B cell (primary cell): ENCODE measurements around the gene IPO5. TPM values are rescaled to one million over a fixed set of nuclear protein-coding genes. Genes with fewer than 3 reads are reported as not detected.

Experiments used
- ATAC-seq: fragments of 200-7000 bp; cut with Tn5 transposase; one replicate; pipeline ENCODE4 v1.10.0; 2021; ENCODE audit warnings: low read depth, mild to moderate bottlenecking, moderate number of reproducible peaks, moderate library complexity
- CTCF ChIA-PET: fragments of 350-600 bp; sonication (Branson Sonifier 250); formaldehyde crosslinking; loops from one replicate; lab custom pipeline; 2021; ENCODE audit warnings: antibody characterized with exemption, inconsistent platforms; lab: Charles Lee
- POLR2A ChIA-PET: fragments of 350-600 bp; sonication (Branson Sonifier 250); formaldehyde crosslinking; loops from one replicate; lab custom pipeline; 2021; ENCODE audit warnings: antibody characterized with exemption; lab: Charles Lee
- DNase-seq: peaks from one replicate; pipeline ENCODE4 v3.0.0; 2013
- H2AFZ ChIP-seq: 2 replicates; pipeline ENCODE4 v1.6.1; 2012; ENCODE audit warnings: mild to moderate bottlenecking, low read depth, low read length; ENCODE audit not compliant: insufficient read depth, poor library complexity, severe bottlenecking
- H3K27ac ChIP-seq, 2 donors: 1 replicate in 1 of 2; 2 replicates in 1 of 2; pipeline ENCODE4 v1.5.1; 2012 to 2013; ENCODE audit warnings: low read length in 2 of 2, mild to moderate bottlenecking in 2 of 2, moderate library complexity in 1 of 2
- H3K27me3 ChIP-seq, 4 experiments: fragments of 200-600 bp in 1 of 4; sonication (generic) in 1 of 4; replicated peaks in 1 of 4; 1 replicate in 2 of 4; 2 replicates in 2 of 4; pipeline versions ENCODE4 v1.6.1 to v1.7.0; 2013 to 2016; ENCODE audit warnings: low read length in 3 of 4, mild to moderate bottlenecking in 2 of 4, mixed read lengths in 1 of 4, moderate library complexity in 1 of 4; ENCODE audit not compliant: insufficient read depth in 4 of 4, control insufficient read depth in 3 of 4; ENCODE audit errors: control extremely low read depth in 1 of 4
- H3K36me3 ChIP-seq, 2 experiments: replicated peaks in 1 of 2; 1 replicate in 1 of 2; 2 replicates in 1 of 2; pipeline versions ENCODE4 v1.6.1 to v1.7.1; 2013; ENCODE audit warnings: low read length in 1 of 2; ENCODE audit not compliant: insufficient read depth in 2 of 2, control insufficient read depth in 1 of 2; ENCODE audit errors: control extremely low read depth in 1 of 2, extremely low read depth in 1 of 2
- H3K4me1 ChIP-seq, 2 donors: fragments of 200-600 bp in 1 of 2; sonication (generic) in 1 of 2; 1 replicate in 1 of 2; 2 replicates in 1 of 2; pipeline versions ENCODE4 v1.5.1 to v1.6.1; 2013 to 2017; ENCODE audit warnings: low read length in 2 of 2; ENCODE audit not compliant: control insufficient read depth in 2 of 2, insufficient read depth in 2 of 2
- H3K4me2 ChIP-seq: replicated peaks from 2 replicates; pipeline ENCODE3; 2012; ENCODE audit warnings: mild to moderate bottlenecking, low read depth, low read length; ENCODE audit not compliant: poor library complexity, severe bottlenecking
- H3K4me3 ChIP-seq, 5 experiments: fragments of 200-600 bp in 1 of 5; sonication (generic) in 1 of 5; 1 replicate in 3 of 5; 2 replicates in 2 of 5; pipeline versions ENCODE4 v1.5.1 to v1.7.0; 2011 to 2016; ENCODE audit warnings: low read length in 4 of 5, mild to moderate bottlenecking in 4 of 5, low read depth in 2 of 5, control low read depth in 1 of 5, moderate library complexity in 1 of 5; ENCODE audit not compliant: insufficient read depth in 1 of 5; ENCODE audit errors: control extremely low read depth in 1 of 5, extremely low read depth in 1 of 5
- H3K79me2 ChIP-seq: fragments of 200-600 bp; sonication (generic); one replicate; pipeline ENCODE4 v1.6.0; 2016; ENCODE audit warnings: low read length; ENCODE audit not compliant: control insufficient read depth, insufficient read depth
- H3K9ac ChIP-seq: fragments of 200-600 bp; sonication (generic); 2 replicates; pipeline ENCODE4 v1.6.1; 2017; ENCODE audit warnings: mild to moderate bottlenecking, low read length, moderate library complexity
- H3K9me3 ChIP-seq, 3 donors: one replicate each; pipeline versions ENCODE4 v1.6.1 to v1.7.1; 2013; ENCODE audit warnings: low read length in 2 of 3; ENCODE audit not compliant: control insufficient read depth in 2 of 3, insufficient read depth in 1 of 3; ENCODE audit errors: control extremely low read depth in 1 of 3
- H4K20me1 ChIP-seq: 2 replicates; pipeline ENCODE4 v1.6.0; 2012; ENCODE audit warnings: mild to moderate bottlenecking, low read length; ENCODE audit not compliant: insufficient read depth, control insufficient read depth, poor library complexity, severe bottlenecking
- H3K27ac Mint-ChIP-seq: one replicate; pipeline ENCODE4 v1.8.0; 2021; ENCODE audit warnings: mixed read lengths
- H3K27me3 Mint-ChIP-seq: one replicate; pipeline ENCODE4 v1.8.0; 2021; ENCODE audit warnings: mixed read lengths
- H3K4me1 Mint-ChIP-seq: one replicate; pipeline ENCODE4 v1.8.0; 2021; ENCODE audit warnings: mixed read lengths
- H3K4me3 Mint-ChIP-seq: one replicate; pipeline ENCODE4 v1.8.0; 2021; ENCODE audit warnings: mixed read lengths
- H3K9me3 Mint-ChIP-seq: one replicate; pipeline ENCODE4 v1.8.0; 2022; ENCODE audit warnings: mixed read lengths; ENCODE audit not compliant: insufficient read depth
- EZH2 ChIP-seq: IDR thresholded peaks from 2 replicates; pipeline ENCODE4 v1.6.1; 2012; ENCODE audit warnings: borderline replicate concordance, low read depth, mild to moderate bottlenecking, moderate library complexity, low read length; ENCODE audit not compliant: insufficient read depth, poor library complexity, severe bottlenecking
- WGBS: methylation state at CpG from one replicate; pipeline ENCODE4 v1.1.5; 2013; ENCODE audit warnings: missing lambda C conversion rate; ENCODE audit not compliant: insufficient coverage; 5-methylcytosine and 5-hydroxymethylcytosine counted together
- intact Hi-C: fragments of 100-400 bp; cut with micrococcal nuclease; formaldehyde crosslinking; loops from one replicate; pipeline ENCODE4 v1.10.0; 2022
- polyA plus RNA-seq: library from polyadenylated mRNA; depleted of rRNA; stranded (reverse); fragments of >200 nt; gene quantifications from 2 replicates; pipeline ENCODE4 v1.2.3, GENCODE V29; 2012
- total RNA-seq, 2 donors: library from RNA; stranded (reverse); fragments of 120-200 nt in 1 of 2; gene quantifications; 1 replicate in 1 of 2; 2 replicates in 1 of 2; pipeline versions ENCODE4 v1.2.3 to v1.2.4, GENCODE V29; 2013 to 2022
- TF ChIP-seq, protein P1 (sequence below): fragments of 200-600 bp; IDR thresholded peaks from one replicate; pipeline ENCODE4 v1.8.0; 2022; ENCODE audit warnings: antibody characterized with exemption, mild to moderate bottlenecking

IPO5 gene
- total and polyA plus RNA-seq, 2 donors (not counting 1 experiment from before 2014, with no cell fraction given): 25.9 to 76.4 TPM

DNA sequence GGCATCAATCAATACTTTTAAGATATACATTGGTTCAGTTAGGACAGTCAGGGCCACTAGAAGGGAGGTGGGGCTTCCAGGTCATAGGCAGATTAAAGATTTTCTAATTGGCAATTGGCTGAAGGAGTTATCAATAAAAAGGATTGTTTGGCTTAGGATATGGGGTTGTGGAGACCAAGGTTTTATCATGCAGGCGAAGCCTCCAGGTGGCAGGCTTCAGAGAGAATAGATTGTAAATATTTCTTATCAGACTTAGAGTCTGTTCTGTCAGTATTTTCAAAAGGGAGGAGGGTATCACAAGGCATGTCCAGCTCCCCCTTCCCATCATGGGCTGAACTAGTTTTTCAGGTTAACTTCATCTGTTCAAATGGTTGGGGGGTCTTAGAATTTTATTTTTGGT lies 112.0 kb downstream of the IPO5 start:
- H4K20me1 ChIP-seq: no peaks in the 10 kb centered on the region
- no peak overlapping the region for H3K4me2 ChIP-seq
- no peaks in the 10 kb centered on the region for H3K9me3 Mint-ChIP-seq
- ChIA-PET CTCF (no interaction called here), POLR2A (no interaction called here)
- no peaks in the 10 kb centered on the region for H3K79me2 ChIP-seq
- no peak overlapping the region for H3K4me3 Mint-ChIP-seq
- H3K27ac Mint-ChIP-seq: no peak overlapping the region
- no peaks in the 10 kb centered on the region for H3K36me3 ChIP-seq
- WGBS: no CpG with 5 or more reads among the region's 1 CpG
- no peak for TF ChIP-seq EZH2
- TF ChIP-seq, protein P1, sequence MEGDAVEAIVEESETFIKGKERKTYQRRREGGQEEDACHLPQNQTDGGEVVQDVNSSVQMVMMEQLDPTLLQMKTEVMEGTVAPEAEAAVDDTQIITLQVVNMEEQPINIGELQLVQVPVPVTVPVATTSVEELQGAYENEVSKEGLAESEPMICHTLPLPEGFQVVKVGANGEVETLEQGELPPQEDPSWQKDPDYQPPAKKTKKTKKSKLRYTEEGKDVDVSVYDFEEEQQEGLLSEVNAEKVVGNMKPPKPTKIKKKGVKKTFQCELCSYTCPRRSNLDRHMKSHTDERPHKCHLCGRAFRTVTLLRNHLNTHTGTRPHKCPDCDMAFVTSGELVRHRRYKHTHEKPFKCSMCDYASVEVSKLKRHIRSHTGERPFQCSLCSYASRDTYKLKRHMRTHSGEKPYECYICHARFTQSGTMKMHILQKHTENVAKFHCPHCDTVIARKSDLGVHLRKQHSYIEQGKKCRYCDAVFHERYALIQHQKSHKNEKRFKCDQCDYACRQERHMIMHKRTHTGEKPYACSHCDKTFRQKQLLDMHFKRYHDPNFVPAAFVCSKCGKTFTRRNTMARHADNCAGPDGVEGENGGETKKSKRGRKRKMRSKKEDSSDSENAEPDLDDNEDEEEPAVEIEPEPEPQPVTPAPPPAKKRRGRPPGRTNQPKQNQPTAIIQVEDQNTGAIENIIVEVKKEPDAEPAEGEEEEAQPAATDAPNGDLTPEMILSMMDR: no peak
- no peak overlapping the region for H3K4me3 ChIP-seq
- ATAC-seq (no peak), DNase-seq (no peak)
- no peaks in the 10 kb centered on the region for H3K4me1 ChIP-seq
- H3K27me3 ChIP-seq: peaks cover 0 to 3% (median 0%) of the 10 kb centered on the region in 4 experiments
- no peaks in the 10 kb centered on the region for H3K4me1 Mint-ChIP-seq
- no peak overlapping the region for H3K9ac ChIP-seq
- H3K27me3 Mint-ChIP-seq: peaks cover 6% of the 10 kb centered on the region
- intact Hi-C loops: no loop called here
- H3K27ac ChIP-seq: no peak overlapping the region
- no peaks in the 10 kb centered on the region for H3K9me3 ChIP-seq
- no peak overlapping the region for H2AFZ ChIP-seq

DNA sequence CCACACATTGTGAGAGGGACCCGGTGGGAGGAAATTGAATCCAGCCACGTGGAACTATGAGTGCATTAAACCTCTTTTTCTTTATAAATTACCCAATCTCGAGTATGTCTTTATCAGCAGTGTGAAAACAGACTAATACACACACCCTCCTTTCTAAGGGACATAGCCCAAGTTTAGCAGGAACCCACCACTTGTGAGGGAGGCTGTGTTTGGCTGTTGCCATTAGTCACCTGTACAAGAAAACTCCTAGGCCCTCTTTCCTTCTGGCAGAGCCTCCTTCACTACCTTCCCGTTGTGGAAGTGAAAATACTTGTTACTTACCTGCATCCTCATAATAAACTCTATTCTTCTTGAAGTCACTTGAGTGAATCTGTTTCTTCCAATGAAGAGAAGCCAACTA lies 113.2 kb downstream of the IPO5 start:
- no peak for TF ChIP-seq EZH2
- TF ChIP-seq, protein P1: no peak
- Histone ChIP-seq H3K79me2 (no peaks in the 10 kb centered on the region), H3K4me1 (no peaks in the 10 kb centered on the region), H4K20me1 (no peaks in the 10 kb centered on the region), H3K27ac (no peak overlapping the region), H2AFZ (no peak overlapping the region), H3K4me3 (no peak overlapping the region), H3K9ac (no peak overlapping the region), H3K36me3 (no peaks in the 10 kb centered on the region), H3K9me3 (no peaks in the 10 kb centered on the region), H3K27me3 (peaks cover 0 to 3% (median 0%) of the 10 kb centered on the region in 4 experiments), H3K4me2 (no peak overlapping the region)
- Mint-ChIP-seq H3K9me3 (no peaks in the 10 kb centered on the region), H3K27me3 (peaks cover 10% of the 10 kb centered on the region), H3K27ac (no peak overlapping the region), H3K4me1 (no peaks in the 10 kb centered on the region), H3K4me3 (no peak overlapping the region)
- ChIA-PET POLR2A (no interaction called here), CTCF (no interaction called here)
- no peak for DNase-seq
- no CpG with 5 or more reads among the region's 4 CpGs for WGBS
- ATAC-seq: no peak
- intact Hi-C loops: no loop called here
